NB4 (cell line): ENCODE data around the gene NCOA1.

Experiments
- DNase-seq: peaks from one replicate; pipeline ENCODE4 v3.0.0; 2010; ENCODE audit warnings: low read depth
- H3K4me3 ChIP-seq: one replicate; pipeline ENCODE4 v1.5.1; 2011; ENCODE audit warnings: mild to moderate bottlenecking, low read depth, low read length, moderate library complexity
- MYC ChIP-seq: IDR thresholded peaks from 2 replicates; pipeline ENCODE4 v1.6.1; 2011; ENCODE audit warnings: low read depth, low read length
- POLR2A ChIP-seq: IDR thresholded peaks from 2 replicates; pipeline ENCODE4 v1.6.1; 2011; ENCODE audit warnings: mild to moderate bottlenecking; ENCODE audit not compliant: insufficient read length; ENCODE audit errors: extremely low read depth
- TF ChIP-seq, protein P1 (sequence below): IDR thresholded peaks from 2 replicates; pipeline ENCODE4 v1.6.1; 2011; ENCODE audit warnings: low read depth, low read length
- TF ChIP-seq, protein P2 (sequence below): IDR thresholded peaks from one replicate; pipeline ENCODE4 v1.5.1; 2012; ENCODE audit warnings: low read depth, low read length

Gene NCOA1

DNA sequence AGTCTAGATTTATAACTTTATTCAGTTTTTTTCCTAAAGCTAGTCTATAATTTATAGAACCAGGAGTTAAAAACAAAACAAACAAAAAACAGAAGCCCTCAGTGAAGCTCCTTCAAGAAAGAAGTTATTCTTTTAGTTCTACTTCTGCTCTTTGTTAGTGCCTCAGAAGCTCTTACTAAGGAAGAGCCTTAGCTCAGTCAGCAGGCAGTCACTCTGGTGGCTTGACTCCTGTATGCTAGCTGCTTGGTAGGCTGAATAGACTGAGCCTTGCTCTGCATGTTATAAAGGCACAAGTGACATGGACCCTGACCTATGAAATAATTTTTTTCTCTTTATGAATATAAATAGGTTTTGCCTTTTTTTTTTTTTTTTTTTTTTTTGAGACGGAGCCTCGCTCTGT lies 24.8 kb downstream of the NCOA1 start:
- TF ChIP-seq, protein P1, sequence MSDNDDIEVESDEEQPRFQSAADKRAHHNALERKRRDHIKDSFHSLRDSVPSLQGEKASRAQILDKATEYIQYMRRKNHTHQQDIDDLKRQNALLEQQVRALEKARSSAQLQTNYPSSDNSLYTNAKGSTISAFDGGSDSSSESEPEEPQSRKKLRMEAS: no peak
- TF ChIP-seq MYC (no peak), POLR2A (no peak)
- TF ChIP-seq, protein P2, sequence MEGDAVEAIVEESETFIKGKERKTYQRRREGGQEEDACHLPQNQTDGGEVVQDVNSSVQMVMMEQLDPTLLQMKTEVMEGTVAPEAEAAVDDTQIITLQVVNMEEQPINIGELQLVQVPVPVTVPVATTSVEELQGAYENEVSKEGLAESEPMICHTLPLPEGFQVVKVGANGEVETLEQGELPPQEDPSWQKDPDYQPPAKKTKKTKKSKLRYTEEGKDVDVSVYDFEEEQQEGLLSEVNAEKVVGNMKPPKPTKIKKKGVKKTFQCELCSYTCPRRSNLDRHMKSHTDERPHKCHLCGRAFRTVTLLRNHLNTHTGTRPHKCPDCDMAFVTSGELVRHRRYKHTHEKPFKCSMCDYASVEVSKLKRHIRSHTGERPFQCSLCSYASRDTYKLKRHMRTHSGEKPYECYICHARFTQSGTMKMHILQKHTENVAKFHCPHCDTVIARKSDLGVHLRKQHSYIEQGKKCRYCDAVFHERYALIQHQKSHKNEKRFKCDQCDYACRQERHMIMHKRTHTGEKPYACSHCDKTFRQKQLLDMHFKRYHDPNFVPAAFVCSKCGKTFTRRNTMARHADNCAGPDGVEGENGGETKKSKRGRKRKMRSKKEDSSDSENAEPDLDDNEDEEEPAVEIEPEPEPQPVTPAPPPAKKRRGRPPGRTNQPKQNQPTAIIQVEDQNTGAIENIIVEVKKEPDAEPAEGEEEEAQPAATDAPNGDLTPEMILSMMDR: no peak
- no peak overlapping the region for H3K4me3 ChIP-seq
- peak; percentile 30 for DNase-seq

DNA sequence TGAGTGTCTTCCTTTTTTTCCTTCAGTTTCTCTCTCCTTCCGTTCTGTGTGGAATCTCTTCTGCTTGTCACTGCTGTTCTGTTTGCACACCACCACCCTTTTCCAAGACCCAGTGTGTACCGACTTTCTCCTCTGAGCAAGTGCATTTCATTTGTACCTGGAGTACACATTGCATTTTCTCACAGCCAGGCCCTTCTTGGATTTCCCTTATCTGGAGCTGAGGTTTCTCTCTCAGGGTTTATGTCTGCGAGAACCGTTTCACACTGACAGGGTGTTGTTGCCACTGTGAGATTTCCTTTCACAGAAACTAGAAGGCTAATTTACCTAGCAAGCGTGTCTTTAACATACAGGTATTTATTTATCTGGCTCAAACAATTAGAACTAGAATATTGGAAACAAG lies 26.2 kb downstream of the NCOA1 start:
- no peak for DNase-seq
- TF ChIP-seq, protein P1: no peak
- TF ChIP-seq, protein P2: no peak
- TF ChIP-seq MYC: no peak
- TF ChIP-seq POLR2A: no peak
- no peak overlapping the region for H3K4me3 ChIP-seq

DNA sequence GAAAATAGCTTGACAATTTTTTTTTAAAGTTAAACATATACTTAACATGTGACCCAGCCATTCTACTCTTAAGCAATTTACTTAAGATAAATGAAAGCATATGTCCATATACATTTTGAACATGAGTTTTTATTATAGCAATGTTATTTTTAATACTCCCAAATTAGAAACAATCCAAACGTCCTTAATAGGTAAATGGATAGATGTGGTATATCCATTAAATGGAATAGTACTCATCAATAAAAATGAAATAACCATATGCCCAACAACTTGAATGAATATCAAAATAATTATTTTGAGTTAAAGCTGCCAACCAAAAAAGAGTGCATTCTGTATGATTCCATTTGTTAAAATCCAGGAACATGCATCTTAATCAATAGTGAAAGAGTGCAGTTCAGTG lies 29.1 kb downstream of the NCOA1 start:
- TF ChIP-seq POLR2A: no peak
- TF ChIP-seq, protein P2: no peak
- DNase-seq: no peak
- H3K4me3 ChIP-seq: no peak overlapping the region

DNA sequence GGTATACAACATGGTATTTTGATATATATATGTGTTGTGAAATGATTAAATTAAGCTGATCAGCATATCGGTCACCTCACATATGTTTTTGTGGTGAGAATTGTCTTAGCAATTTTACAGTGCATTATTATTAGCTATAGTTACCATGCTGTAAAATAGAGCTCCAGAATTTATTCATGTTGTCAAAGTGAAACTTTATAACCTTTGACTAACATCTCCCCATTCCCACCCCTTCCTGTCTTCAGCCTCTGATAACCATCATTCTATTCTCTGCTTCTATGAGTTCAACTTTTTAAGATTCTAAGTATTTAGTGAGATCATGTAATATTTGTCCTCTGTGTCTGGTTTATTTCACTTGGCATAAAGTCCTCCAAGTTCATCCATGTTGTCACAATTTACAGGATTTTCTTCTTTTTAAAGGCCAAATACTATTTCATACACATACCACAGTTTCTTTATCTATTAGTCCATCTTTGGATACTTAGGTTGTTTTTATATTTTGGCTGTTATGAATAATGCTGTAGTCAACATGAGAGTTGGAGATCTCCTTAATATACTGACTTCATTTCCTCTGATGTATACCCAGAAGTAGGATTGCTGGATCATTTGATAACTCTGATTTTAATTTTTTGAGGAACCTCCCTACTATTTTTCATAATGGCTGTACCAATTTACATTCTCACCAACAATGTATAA lies 30.3 kb downstream of the NCOA1 start:
- no peak for TF ChIP-seq POLR2A
- TF ChIP-seq, protein P1: no peak
- TF ChIP-seq MYC: no peak
- TF ChIP-seq, protein P2: no peak
- DNase-seq: no peak
- no peak overlapping the region for H3K4me3 ChIP-seq

DNA sequence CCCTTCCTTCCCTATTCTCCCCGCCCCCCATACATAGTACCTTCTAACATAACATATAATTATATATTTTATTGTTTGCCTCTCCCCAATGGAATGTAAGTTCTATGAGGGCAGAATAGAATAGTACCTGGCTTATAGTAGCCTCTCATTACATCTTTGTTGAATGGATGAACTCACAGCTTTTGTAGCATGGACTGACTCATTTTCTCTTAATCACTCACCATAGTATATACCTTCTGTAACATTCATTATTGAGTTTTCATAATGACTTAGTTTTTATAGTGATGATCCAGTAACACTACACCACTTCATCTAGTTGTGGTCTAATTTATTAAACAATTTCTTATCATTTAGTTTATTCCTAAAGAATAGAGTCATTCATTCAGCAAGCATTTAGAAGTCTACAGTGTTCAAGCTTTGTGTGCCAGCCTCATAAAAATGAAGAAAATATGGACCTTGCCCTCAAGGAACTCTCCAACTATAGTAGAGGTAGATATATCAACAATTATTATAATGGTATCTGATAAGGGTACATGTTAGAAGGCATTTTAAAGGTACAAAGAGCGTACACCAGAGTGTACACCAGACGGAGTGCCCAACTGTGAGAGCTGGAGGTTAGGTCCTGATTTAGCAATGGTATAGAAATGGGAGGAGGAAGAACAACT lies 31.1 kb downstream of the NCOA1 start:
- DNase-seq: no peak
- H3K4me3 ChIP-seq: no peak overlapping the region
- TF ChIP-seq, protein P1: no peak
- TF ChIP-seq, protein P2: no peak

DNA sequence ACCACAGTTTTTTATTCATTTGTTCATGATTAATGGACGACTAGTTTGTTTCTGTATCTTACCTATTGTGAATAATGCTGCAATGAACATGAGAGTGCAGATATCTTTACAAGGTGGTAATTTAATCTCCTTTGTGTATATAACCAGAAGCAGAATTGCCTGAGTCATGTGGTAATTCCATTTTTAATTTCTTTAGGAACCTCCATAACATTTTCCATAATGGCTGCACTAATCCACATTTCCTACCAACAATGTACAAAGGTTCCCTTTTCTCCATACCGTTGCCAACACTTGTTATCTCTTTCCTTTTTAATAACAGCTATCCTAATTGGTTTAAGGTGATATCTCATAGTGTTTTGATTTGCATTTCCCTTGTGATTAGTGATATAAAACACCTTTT lies 36.5 kb downstream of the NCOA1 start:
- no peak for TF ChIP-seq POLR2A
- TF ChIP-seq, protein P1: no peak
- TF ChIP-seq, protein P2: no peak
- TF ChIP-seq MYC: no peak
- H3K4me3 ChIP-seq: no peak overlapping the region
- DNase-seq: no peak
